Hepatocyte (in vitro differentiated cells): ENCODE measurements around the gene CFTR. TPM values are rescaled to one million over a fixed set of nuclear protein-coding genes. Genes with fewer than 3 reads are reported as not detected.

Experiments used
- DNase-seq: peaks from one replicate; pipeline ENCODE4 v3.0.0-alpha.2; 2016; ENCODE audit warnings: low spot score
- H2AFZ ChIP-seq: fragments of 200-600 bp; sonication (generic); 2 replicates; pipeline ENCODE4 v1.6.0; 2016; ENCODE audit warnings: antibody characterized with exemption, mild to moderate bottlenecking
- H3K27ac ChIP-seq: fragments of 200-600 bp; sonication (generic); 2 replicates; pipeline ENCODE4 v1.5.1; 2016; ENCODE audit warnings: mild to moderate bottlenecking
- H3K27me3 ChIP-seq: fragments of 200-600 bp; sonication (generic); 2 replicates; pipeline ENCODE4 v1.6.1; 2016
- H3K36me3 ChIP-seq: fragments of 200-600 bp; sonication (generic); replicated peaks from 2 replicates; pipeline ENCODE4 v1.5.1; 2016; ENCODE audit warnings: low read depth; ENCODE audit not compliant: insufficient read depth
- H3K4me1 ChIP-seq: fragments of 200-600 bp; sonication (generic); 2 replicates; pipeline ENCODE4 v1.5.1; 2016; ENCODE audit warnings: mild to moderate bottlenecking, moderate library complexity; ENCODE audit not compliant: insufficient read depth
- H3K4me2 ChIP-seq: fragments of 200-600 bp; sonication (generic); 2 replicates; pipeline ENCODE4 v1.6.0; 2016
- H3K4me3 ChIP-seq: fragments of 200-600 bp; sonication (generic); 2 replicates; pipeline ENCODE4 v1.5.1; 2016; ENCODE audit warnings: mild to moderate bottlenecking
- H3K79me2 ChIP-seq: fragments of 200-600 bp; sonication (generic); 2 replicates; pipeline ENCODE4 v1.6.0; 2017; ENCODE audit warnings: mild to moderate bottlenecking
- H3K9me2 ChIP-seq: fragments of 200-600 bp; sonication (generic); replicated peaks from 2 replicates; pipeline ENCODE4 v1.6.0; 2017; ENCODE audit warnings: mild to moderate bottlenecking; ENCODE audit not compliant: insufficient read depth
- H3K9me3 ChIP-seq: fragments of 200-600 bp; sonication (generic); 2 replicates; pipeline ENCODE4 v1.5.1; 2016; ENCODE audit warnings: low read depth, mild to moderate bottlenecking
- H4K20me1 ChIP-seq: fragments of 200-600 bp; sonication (generic); 2 replicates; pipeline ENCODE4 v1.6.0; 2016; ENCODE audit warnings: mild to moderate bottlenecking; ENCODE audit not compliant: insufficient read depth, poor library complexity, severe bottlenecking
- CTCF ChIP-seq: fragments of 200-600 bp; sonication (generic); IDR thresholded peaks from 2 replicates; pipeline ENCODE4 v1.5.1; 2016; ENCODE audit warnings: antibody characterized with exemption, mild to moderate bottlenecking; ENCODE audit not compliant: poor library complexity
- EZH2 ChIP-seq: fragments of 200-600 bp; sonication (generic); IDR thresholded peaks from 2 replicates; pipeline ENCODE4 v1.6.1; 2016; ENCODE audit warnings: antibody characterized with exemption, mild to moderate bottlenecking, borderline replicate concordance
- EZH2phosphoT487 ChIP-seq: fragments of 200-600 bp; sonication (generic); IDR thresholded peaks from one replicate; pipeline ENCODE4 v1.6.1; 2018; ENCODE audit warnings: antibody characterized with exemption, mild to moderate bottlenecking, low read depth, moderate library complexity; ENCODE audit not compliant: unreplicated experiment, severe bottlenecking
- WGBS: methylation state at CpG from one replicate; pipeline ENCODE4 v1.1.6; 2016; ENCODE audit warnings: low lambda C conversion rate; ENCODE audit errors: missing lambda C conversion rate; 5-methylcytosine and 5-hydroxymethylcytosine counted together
- polyA plus RNA-seq: library from polyadenylated mRNA; unstranded; fragments of >200 nt; fragmentation: Nextera tagmentation; extraction: Ambion mirVana; gene quantifications from 2 replicates; pipeline ENCODE4 v1.2.1, GENCODE V29; 2016
- total RNA-seq: library from RNA; depleted of rRNA; stranded (reverse); fragments of >200 nt; gene quantifications from 2 replicates; pipeline ENCODE4 v1.2.3, GENCODE V29; 2014

The CFTR gene
- total and polyA plus RNA-seq, 2 experiments from 2014 or later, result 29.8 to 72.9 TPM

- peaks cover 34% of the 10 kb centered on the region for H3K4me1 ChIP-seq
- H3K27me3 ChIP-seq, result no peaks in the 10 kb centered on the region
- no peaks in the 10 kb centered on the region for H3K79me2 ChIP-seq
- no peaks in the 10 kb centered on the region for H3K9me2 ChIP-seq
- no peaks in the 10 kb centered on the region for H3K36me3 ChIP-seq
- peak overlapping the region; percentile 87 for H3K27ac ChIP-seq
- no peaks in the 10 kb centered on the region for H4K20me1 ChIP-seq
- no peaks in the 10 kb centered on the region for H3K9me3 ChIP-seq
- H3K4me3 ChIP-seq, result no peak overlapping the region
- peak; percentile 60 for DNase-seq
- H3K4me2 ChIP-seq, result peak overlapping the region; percentile 67
- peak overlapping the region; percentile 26 for H2AFZ ChIP-seq
- TF ChIP-seq EZH2 (no peak), CTCF (peak; percentile 63), EZH2phosphoT487 (no peak)
Observed at GRCh38 chr7:117673839-117674238, 194.0 kb downstream of the CFTR start.

GRCh38 chr7:117674617-117675016 is 194.8 kb downstream of the CFTR start:
- 4% methylated on average over 3 of the region's 3 CpGs for WGBS
- no peak for DNase-seq
- Histone ChIP-seq H3K4me3 (no peak overlapping the region), H2AFZ (no peak overlapping the region), H3K79me2 (no peaks in the 10 kb centered on the region), H3K27me3 (no peaks in the 10 kb centered on the region), H3K4me1 (peaks cover 34% of the 10 kb centered on the region), H4K20me1 (no peaks in the 10 kb centered on the region), H3K36me3 (no peaks in the 10 kb centered on the region), H3K9me3 (no peaks in the 10 kb centered on the region), H3K4me2 (peak overlapping the region; percentile 67), H3K9me2 (no peaks in the 10 kb centered on the region), H3K27ac (peak overlapping the region; percentile 87)
- TF ChIP-seq CTCF (no peak), EZH2 (no peak), EZH2phosphoT487 (no peak)

GRCh38 chr7:117675497-117676435 is 195.9 kb downstream of the CFTR start:
- no peak for TF ChIP-seq EZH2
- no peak for TF ChIP-seq EZH2phosphoT487
- no peak for TF ChIP-seq CTCF
- Histone ChIP-seq H3K4me3 (no peak overlapping the region), H3K27ac (peak overlapping the region; percentile 87), H3K79me2 (no peaks in the 10 kb centered on the region), H3K4me2 (no peak overlapping the region), H3K27me3 (no peaks in the 10 kb centered on the region), H4K20me1 (no peaks in the 10 kb centered on the region), H3K9me2 (no peaks in the 10 kb centered on the region), H3K36me3 (no peaks in the 10 kb centered on the region), H3K9me3 (no peaks in the 10 kb centered on the region), H2AFZ (no peak overlapping the region), H3K4me1 (peaks cover 34% of the 10 kb centered on the region)
- 69% methylated on average over 3 of the region's 3 CpGs for WGBS
- DNase-seq, result peak; percentile 42
